Breast epithelium (tissue), 4 donors: ENCODE results near the gene UNC119. TPM values are rescaled to one million over a fixed set of nuclear protein-coding genes. Genes with fewer than 3 reads are reported as not detected.

Experiments
- DNase-seq, 2 donors: peaks; one replicate each; pipeline ENCODE4 v3.0.0-alpha.2; 2019; ENCODE audit warnings: low spot score in 2 of 2
- H3K27ac ChIP-seq, 2 donors: fragments of 200-600 bp; sonication (generic) in 1 of 2; one replicate each; pipeline ENCODE4 v1.5.1; 2016 to 2019; ENCODE audit warnings: mild to moderate bottlenecking in 1 of 2
- H3K27me3 ChIP-seq, 2 donors: fragments of 200-600 bp; sonication (generic) in 1 of 2; one replicate each; pipeline versions ENCODE4 v1.5.1 to v1.6.0; 2017 to 2019; ENCODE audit warnings: control low read depth in 1 of 2, mild to moderate bottlenecking in 1 of 2
- H3K36me3 ChIP-seq: fragments of 200-600 bp; one replicate; pipeline ENCODE4 v1.5.1; 2019
- H3K4me1 ChIP-seq, 2 donors: fragments of 200-600 bp; sonication (generic); one replicate each; pipeline ENCODE4 v1.5.1; 2016 to 2019; ENCODE audit warnings: control low read depth in 1 of 2
- H3K4me3 ChIP-seq, 3 donors: fragments of 200-600 bp; sonication (generic); 1 replicate in 2 of 3; 2 replicates in 1 of 3; pipeline ENCODE4 v1.5.1; 2016 to 2019; ENCODE audit warnings: mild to moderate bottlenecking in 3 of 3, moderate library complexity in 2 of 3
- H3K9me3 ChIP-seq, 2 donors: fragments of 200-600 bp; sonication (generic) in 1 of 2; one replicate each; pipeline ENCODE4 v1.5.1; 2016 to 2019; ENCODE audit warnings: control low read depth in 1 of 2
- POLR2A ChIP-seq: fragments of 450-650 bp; IDR thresholded peaks from one replicate; pipeline ENCODE4 v1.6.1; 2016; ENCODE audit warnings: antibody characterized with exemption, mild to moderate bottlenecking, moderate library complexity
- POLR2AphosphoS5 ChIP-seq, 3 donors: sonication (generic); formaldehyde crosslinking; IDR thresholded peaks; one replicate each; pipeline ENCODE4 v1.6.1; 2017; ENCODE audit warnings: antibody characterized with exemption in 3 of 3
- intact Hi-C: fragments of 100-400 bp; cut with DNase I; formaldehyde crosslinking; loops from one replicate; pipeline ENCODE4 v1.15.1; 2023; ENCODE audit warnings: low total_unique reads
- total RNA-seq, 3 donors: library from RNA; depleted of rRNA; stranded (reverse); fragments of >200 nt; gene quantifications; one replicate each; pipeline ENCODE4 v1.1.0, GENCODE V29; 2016
- TF ChIP-seq, protein P1 (sequence below), 3 donors: fragments of 450-650 bp; IDR thresholded peaks; one replicate each; pipeline ENCODE4 v1.5.1; 2016 to 2017; ENCODE audit warnings: antibody characterized with exemption in 3 of 3, mild to moderate bottlenecking in 3 of 3, moderate library complexity in 3 of 3

Gene UNC119
- total RNA-seq, 3 donors from 2014 or later: 19.2 to 34.1 (median 32.9) TPM

DNA sequence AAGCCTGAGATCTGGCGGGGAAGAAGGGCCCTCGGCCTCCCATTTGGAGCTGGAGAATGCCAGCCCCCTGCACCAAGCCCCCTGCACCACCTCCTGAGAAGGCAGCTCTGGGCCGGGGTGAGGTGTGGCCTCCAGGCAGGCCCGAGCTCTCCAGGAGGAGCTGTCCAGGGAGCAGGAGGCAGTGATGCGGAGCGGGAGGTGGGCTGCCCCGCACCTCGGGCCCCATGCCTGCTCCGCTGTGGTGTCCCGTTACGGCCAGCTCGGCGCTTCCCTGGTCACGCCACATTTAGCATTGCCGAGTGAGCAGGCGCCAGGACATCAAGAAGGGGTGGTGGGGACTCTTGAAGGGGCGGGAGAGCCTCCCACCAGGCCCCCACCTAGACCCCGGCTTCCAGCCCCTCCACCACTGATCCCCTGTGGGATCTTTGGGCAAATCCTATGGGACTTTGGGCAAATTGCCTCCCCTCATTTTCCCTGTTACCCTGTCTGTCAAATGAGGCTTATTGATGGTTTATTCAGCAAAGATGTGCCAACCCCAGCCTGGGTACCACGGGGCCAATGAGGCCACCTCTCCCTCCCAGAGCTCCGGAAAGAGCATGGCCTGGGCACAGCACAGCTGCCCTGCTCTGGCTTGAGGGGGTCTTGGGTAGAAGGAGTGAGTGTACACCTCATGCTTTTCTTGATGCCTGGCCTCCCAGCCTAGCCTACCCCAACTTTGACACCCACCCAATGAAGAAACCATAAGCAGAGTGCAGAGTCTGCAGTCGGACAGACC lies 30.9 kb downstream of the UNC119 start:
- DNase-seq: no peak
- H3K9me3 ChIP-seq: no peaks in the 10 kb centered on the region
- intact Hi-C loops: no loop called here
- TF ChIP-seq POLR2A: no peak
- TF ChIP-seq POLR2AphosphoS5 (IDR thresholded peaks at IDR 0.05): no peak
- TF ChIP-seq, protein P1, sequence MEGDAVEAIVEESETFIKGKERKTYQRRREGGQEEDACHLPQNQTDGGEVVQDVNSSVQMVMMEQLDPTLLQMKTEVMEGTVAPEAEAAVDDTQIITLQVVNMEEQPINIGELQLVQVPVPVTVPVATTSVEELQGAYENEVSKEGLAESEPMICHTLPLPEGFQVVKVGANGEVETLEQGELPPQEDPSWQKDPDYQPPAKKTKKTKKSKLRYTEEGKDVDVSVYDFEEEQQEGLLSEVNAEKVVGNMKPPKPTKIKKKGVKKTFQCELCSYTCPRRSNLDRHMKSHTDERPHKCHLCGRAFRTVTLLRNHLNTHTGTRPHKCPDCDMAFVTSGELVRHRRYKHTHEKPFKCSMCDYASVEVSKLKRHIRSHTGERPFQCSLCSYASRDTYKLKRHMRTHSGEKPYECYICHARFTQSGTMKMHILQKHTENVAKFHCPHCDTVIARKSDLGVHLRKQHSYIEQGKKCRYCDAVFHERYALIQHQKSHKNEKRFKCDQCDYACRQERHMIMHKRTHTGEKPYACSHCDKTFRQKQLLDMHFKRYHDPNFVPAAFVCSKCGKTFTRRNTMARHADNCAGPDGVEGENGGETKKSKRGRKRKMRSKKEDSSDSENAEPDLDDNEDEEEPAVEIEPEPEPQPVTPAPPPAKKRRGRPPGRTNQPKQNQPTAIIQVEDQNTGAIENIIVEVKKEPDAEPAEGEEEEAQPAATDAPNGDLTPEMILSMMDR (IDR thresholded peaks at IDR 0.05): no peak
- no peak overlapping the region for H3K27ac ChIP-seq
- H3K4me3 ChIP-seq: no peak overlapping the region
- no peaks in the 10 kb centered on the region for H3K27me3 ChIP-seq
- no peaks in the 10 kb centered on the region for H3K36me3 ChIP-seq
- no peaks in the 10 kb centered on the region for H3K4me1 ChIP-seq

DNA sequence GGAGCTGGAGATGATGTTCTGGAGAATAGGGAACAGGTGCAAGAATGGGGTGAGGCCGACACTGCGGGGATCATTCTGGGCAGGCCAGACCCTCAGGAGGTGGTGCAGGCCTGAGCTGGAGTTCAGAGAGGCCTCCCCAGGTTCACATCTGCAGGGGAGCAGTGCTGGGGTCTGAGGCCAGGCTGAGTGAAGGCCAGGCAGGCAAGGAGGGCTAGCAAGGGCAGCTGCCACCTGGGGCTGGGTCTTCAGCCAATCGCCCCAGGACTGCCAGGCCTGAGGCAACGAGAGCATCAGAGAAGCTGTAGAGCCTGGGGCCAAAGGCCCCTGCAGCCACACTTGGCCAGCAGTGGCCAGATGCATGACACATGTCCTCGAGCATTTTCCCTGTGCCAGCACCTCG lies 31.7 kb downstream of the UNC119 start:
- Histone ChIP-seq H3K36me3 (no peaks in the 10 kb centered on the region), H3K9me3 (no peaks in the 10 kb centered on the region), H3K27me3 (no peaks in the 10 kb centered on the region), H3K27ac (no peak overlapping the region), H3K4me1 (no peaks in the 10 kb centered on the region), H3K4me3 (no peak overlapping the region)
- intact Hi-C loops: no loop called here
- DNase-seq: no peak
- TF ChIP-seq, protein P1 (IDR thresholded peaks at IDR 0.05): no peak
- TF ChIP-seq POLR2AphosphoS5 (IDR thresholded peaks at IDR 0.05): no peak
- TF ChIP-seq POLR2A: no peak

DNA sequence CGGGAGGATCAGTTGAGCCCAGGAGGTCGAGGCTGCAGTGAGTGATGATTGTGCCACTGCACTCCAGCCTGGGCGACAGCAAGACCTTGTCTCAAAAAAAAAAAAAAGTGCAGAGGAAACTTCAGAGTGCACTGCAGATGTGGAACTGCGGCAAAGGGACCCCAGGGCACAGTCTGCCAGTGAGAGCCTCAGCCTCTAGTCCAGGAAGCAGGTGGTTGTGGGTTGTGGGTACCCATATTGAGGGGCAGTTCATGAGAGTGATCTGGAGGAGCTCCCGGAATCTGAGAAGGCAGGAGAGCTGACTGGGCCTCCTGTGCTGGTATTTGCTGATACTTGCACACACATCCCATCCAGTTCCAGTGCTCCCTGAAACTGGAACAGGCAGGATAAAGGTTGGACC lies 33.2 kb downstream of the UNC119 start:
- no peak overlapping the region for H3K4me3 ChIP-seq
- no peak overlapping the region for H3K27ac ChIP-seq
- H3K27me3 ChIP-seq: no peaks in the 10 kb centered on the region
- no peaks in the 10 kb centered on the region for H3K36me3 ChIP-seq
- H3K4me1 ChIP-seq: no peaks in the 10 kb centered on the region
- no peaks in the 10 kb centered on the region for H3K9me3 ChIP-seq
- intact Hi-C loops: no loop called here
- TF ChIP-seq, protein P1 (IDR thresholded peaks at IDR 0.05): no peak
- TF ChIP-seq POLR2AphosphoS5 (IDR thresholded peaks at IDR 0.05): no peak
- no peak for TF ChIP-seq POLR2A
- no peak for DNase-seq

DNA sequence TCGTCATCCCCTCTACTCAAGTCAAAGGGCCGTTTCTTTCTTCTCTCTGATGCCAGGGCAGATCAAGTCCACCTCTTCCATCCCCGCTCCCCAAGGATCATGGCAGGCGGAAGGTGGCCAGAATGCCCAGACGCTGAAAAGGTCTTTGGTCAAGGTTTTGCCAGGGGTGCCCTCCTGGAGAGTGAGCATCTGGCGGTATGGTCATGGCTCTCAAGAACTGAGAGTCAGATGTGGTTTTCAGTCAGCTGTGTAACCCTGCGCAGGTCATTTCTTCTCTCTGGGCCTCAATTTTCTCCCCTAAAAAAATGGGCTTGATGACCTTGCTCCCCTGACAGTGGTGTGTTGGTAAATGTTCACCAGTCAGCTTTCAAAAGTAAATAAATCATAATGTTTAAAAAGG lies 33.8 kb downstream of the UNC119 start:
- no peak for DNase-seq
- H3K9me3 ChIP-seq: no peaks in the 10 kb centered on the region
- no peak for TF ChIP-seq POLR2A
- intact Hi-C loops: no loop called here
- H3K27me3 ChIP-seq: peaks cover 0 to 4% of the 10 kb centered on the region in 2 donors
- H3K4me3 ChIP-seq: no peak overlapping the region
- H3K4me1 ChIP-seq: no peaks in the 10 kb centered on the region
- no peaks in the 10 kb centered on the region for H3K36me3 ChIP-seq
- no peak overlapping the region for H3K27ac ChIP-seq

DNA sequence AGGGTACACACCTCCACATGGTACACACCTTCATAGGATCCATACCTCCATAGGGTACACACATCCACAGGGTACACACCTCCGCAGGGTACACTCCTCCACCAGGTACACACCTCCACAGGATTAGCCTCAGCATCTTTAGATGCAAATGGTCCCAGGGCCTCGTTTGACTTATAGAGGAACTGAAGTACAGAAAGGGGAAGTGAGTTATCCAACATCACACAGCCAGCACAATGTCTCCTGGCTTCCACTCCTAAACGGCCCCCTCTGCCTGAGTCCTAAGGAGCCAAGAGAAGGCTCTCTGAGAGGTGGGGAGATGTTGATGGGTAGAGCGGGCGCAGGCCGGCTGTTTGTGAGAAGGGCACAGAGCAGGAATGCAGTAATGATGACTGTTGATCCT lies 34.3 kb downstream of the UNC119 start:
- Histone ChIP-seq H3K9me3 (no peaks in the 10 kb centered on the region), H3K4me1 (no peaks in the 10 kb centered on the region), H3K4me3 (no peak overlapping the region), H3K27me3 (peaks cover 0 to 7% of the 10 kb centered on the region in 2 donors), H3K36me3 (no peaks in the 10 kb centered on the region), H3K27ac (no peak overlapping the region)
- TF ChIP-seq POLR2A: no peak
- TF ChIP-seq, protein P1 (IDR thresholded peaks at IDR 0.05): no peak
- TF ChIP-seq POLR2AphosphoS5 (IDR thresholded peaks at IDR 0.05): no peak
- intact Hi-C loops: no loop called here
- no peak for DNase-seq
